Measurements from ENCODE around the gene PARG.
"Not testable (repeated sequence)": the region's sequence is repeated elsewhere in the genome, so short reads cannot be mapped to it uniquely, and the experiment has no call there.

The PARG gene

DNA sequence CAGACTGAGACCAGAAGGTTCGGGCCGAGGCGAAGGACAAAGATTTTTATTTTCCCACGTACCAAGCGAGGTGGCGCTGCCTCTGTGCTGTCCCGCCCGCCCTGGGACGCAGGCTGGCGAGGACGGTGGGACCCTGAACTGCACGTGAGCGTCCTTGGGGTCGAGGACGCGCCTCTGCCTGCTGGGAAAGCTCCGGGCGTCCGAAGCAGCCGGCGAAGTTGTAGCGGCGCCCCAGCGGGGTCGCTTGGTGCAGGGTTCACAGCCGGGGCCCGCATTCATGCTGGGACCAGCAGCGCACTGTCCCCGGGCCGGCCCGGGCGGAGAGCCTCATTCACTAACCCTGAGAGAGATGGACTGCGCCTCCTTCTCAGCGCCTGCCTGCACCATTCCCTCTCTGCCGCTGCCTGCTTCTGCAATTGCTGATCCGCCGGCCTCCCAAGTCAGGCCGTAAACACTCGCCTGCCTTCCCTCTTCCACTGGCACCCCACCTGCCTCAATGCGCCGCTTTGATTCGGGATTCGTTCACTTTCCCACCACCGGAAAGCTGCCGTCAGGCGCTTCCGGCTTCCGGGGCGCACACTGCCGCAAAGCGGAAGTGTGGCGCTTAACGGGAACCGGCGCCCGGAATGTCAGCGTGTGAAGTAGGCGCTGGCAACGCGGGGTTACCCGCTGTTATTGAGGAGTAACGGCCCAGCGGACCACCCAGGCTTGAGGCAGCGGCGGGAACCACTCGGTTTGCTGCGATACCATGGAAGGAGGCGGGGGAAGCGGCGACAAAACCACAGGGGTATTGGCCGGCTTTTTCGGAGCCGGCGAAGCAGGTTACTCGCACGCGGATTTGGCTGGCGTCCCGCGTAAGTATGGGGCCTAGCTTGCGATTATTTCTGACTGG lies at the start of gene PARG, which contains the start of gene TIMM23B:
Gene PARG (minus strand): TSS at position 581 of the 892 bp plus-strand sequence. CDS start 302 bp downstream, at position 279.
Gene TIMM23B (plus strand): TSS at position 607 of the 892 bp plus-strand sequence. CDS start 142 bp downstream, at position 749.
- DNase-seq (ENCODE audit: low read depth in 2 of 3, low spot score in 2 of 3), result peak; percentile 43 to 70 (median 44)

DNA sequence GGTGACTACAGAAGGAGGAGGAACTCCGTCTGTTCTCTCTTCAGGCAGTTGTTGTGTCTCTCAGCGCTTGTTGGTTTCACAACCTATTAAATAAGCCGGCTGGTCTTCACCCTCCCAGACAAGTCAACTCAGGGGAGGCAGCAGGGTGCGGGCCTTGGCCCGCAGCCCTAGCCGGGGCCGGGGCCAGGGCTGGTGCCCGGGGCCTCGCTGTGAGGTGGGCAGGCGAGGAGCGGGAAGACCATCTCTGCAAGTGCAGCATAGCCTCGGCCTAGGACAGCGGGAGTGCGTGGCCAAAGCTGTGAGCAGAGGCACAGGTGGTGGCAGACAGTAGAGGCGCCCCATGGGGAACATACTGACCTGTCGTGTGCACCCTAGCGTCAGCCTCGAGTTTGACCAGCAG lies 46.5 kb upstream of the PARG start, which contains the start of gene AGAP6:
Gene AGAP6 (plus strand): TSS at position 31 of the 400 bp plus-strand sequence. CDS start 310 bp downstream, at position 341.
- DNase-seq (ENCODE audit: low read depth in 2 of 3, low spot score in 2 of 3), result not testable (repeated sequence)

DNA sequence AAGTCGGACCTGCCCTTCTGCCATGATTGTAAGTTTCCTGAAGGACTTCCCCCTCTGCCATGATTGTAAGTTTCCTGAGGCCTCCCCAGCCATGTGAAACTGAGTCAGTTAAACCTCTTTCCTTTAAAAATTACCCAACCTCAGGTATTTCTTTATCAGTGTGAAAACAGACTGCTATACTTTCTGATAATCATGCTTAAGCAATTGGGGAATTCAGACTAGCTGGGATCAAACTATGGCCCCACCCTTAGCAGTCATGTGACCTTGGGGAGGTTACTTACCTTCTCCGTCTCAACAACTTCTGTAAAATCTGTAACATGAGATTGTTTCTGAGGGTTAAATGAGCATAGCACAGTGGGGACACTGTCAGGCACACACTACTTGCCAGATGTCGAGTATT lies 45.4 kb upstream of the PARG start:
- DNase-seq (ENCODE audit: low read depth in 2 of 3, low spot score in 2 of 3), result not testable (repeated sequence)

DNA sequence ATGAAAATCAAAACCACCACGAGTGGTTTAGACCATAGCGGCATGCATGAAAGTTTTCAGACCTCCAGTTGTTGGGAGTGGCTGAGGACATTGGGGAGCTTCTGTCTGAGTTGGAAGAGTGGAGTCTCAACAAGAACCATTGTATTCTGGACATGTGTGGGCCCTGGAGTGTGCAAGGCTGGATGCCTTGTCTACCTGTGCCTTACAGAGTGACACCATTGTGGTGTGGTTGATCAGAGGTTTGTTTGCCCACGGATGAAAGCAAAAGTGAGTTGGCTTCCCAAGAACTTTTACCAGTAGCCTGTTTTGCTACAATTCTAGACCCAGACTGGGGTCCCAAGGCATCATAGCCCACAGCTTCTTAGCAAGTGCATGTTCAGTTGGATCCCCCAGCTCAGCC lies 35.9 kb upstream of the PARG start:
- not testable (repeated sequence) for DNase-seq (ENCODE audit: low read depth in 2 of 3, low spot score in 2 of 3)

DNA sequence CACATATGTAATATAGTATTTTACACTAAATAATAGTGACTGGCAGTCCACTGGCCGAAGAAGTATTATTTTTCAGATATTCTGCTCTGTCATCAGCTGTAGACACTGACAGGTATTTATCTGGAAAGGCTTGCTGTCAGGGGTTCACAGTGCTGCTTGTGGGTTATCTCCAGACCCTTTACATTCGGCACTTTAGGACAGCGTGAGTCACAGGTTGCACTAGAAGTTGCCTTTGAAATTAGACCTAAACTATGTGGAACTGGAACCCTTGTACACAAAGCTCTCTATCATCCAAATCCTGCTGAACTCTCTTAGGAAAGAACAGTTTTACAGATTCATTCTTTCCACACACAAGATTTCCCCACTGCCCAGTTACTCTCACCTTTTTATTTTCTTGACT lies 30.3 kb upstream of the PARG start:
- DNase-seq (ENCODE audit: low read depth in 2 of 3, low spot score in 2 of 3), result not testable (repeated sequence)

DNA sequence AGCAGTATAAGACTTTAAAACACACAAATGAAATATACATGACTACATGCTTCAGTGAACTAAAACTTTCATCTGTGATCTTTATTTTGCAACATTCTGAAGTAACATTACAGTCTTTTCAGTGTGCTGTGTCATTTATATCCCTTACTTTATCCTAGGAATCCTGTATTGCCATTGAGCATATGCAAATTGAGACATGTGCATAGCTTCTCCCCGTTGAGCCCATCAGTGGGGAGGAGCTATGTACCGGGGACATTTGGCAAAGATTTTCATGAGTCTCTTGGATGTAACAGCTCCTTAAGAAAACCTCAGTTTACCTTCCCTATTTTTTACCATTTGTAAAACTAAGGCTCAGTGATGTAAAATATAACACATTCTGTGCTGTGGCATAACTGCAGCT lies 29.6 kb upstream of the PARG start:
- DNase-seq (ENCODE audit: low read depth in 2 of 3, low spot score in 2 of 3), result not testable (repeated sequence)

DNA sequence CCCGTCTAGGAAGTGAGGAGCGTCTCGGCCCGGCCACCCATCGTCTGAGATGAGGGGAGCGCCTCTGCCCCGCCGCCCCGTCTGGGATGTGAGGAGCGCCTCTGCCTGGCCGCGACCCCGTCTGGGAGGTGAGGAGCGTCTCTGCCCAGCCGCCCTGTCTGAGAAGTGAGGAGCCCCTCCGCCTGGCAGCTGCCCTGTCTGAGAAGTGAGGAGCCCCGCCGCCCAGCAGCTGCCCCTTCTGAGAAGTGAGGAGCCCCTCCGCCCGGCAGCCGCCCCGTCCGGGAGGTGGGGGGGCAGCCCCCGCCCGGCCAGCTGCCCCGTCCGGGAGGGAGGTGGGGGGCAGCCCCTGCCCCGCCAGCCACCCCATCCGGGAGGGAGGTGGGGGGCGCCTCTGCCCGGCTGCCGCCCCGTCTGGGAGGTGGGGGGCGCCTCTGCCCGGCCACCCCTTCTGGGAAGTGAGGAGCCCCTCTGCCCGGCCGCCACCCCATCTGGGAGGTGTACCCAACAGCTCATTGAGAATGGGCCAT lies 28.6 kb upstream of the PARG start:
- DNase-seq (ENCODE audit: low read depth in 2 of 3, low spot score in 2 of 3), result not testable (repeated sequence)

DNA sequence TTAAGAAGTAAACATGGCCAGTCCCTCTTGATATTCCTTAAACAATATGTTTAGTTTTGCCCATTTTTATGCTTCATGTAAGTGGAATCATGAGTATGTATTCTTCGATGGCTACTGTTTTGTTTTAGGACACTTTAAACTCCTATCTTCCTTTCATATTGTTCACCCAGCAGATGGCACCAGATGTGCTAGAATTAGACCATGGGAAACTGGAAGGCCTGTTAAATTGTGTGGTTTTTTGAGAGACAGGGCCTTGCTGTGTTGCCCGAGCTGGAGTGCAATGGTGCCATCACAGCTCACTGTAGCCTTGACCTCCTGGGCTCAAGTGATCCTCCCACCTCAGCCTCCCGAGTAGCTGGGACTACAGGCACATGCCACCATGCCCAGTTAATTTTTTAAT lies 11.3 kb upstream of the PARG start:
- not testable (repeated sequence) for DNase-seq (ENCODE audit: low read depth in 2 of 3, low spot score in 2 of 3)

DNA sequence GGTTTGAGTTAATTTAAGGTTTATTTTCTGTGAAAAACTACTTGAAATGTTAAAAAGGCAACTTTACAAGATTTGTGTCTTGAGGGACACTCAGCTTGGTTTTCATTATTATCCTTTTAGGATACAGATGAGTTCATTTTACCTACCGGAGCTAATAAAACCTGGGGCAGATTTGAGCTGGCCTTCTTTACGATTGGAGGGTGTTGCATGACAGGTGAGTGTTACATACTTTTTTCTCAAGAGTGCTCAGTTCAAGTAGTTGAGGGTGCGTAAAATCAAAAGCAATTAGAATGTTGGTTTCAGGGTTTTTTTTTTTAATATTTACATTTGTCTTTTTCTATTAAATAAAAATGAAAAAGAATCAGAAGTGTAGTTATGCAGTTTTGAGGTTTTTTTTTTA lies 10.2 kb upstream of the PARG start:
- not testable (repeated sequence) for DNase-seq (ENCODE audit: low read depth in 2 of 3, low spot score in 2 of 3)

DNA sequence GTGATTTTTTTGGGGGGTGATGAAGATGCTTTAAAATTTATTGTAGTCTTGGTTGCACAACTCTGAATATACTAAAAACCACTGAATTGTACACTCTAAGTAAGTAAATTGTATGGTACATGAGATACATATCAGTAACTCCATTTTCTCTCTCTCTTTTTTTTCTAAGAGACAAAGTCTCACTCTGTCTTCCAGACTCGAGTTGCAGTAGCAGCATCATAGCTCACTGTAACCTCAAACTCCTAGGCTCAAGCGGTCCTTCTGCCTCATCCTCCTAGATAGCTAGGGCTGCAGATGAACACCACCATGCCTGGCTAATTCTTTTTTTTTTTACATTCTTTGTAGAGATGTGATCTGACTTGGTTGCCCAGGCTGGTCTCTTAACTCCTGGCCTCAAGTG lies 6.9 kb upstream of the PARG start:
- not testable (repeated sequence) for DNase-seq (ENCODE audit: low read depth in 2 of 3, low spot score in 2 of 3)

DNA sequence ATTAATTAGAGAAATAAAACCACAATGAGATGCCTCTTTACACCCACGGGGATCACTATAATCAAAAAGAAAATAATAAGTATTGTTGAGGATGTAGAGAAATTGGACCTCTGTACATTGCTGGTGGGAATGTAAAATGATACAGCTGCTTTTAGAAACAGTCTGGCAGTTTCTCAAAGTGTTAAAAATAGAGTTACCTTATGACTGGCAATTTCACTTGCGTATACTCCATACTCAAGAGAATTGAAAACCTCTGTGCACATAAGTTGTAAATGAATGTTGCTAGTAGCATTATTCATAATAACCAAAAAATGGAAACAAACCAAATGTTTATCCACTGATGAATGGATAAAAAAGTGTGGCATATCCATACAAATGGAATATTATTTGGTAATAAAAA lies 6.3 kb upstream of the PARG start:
- DNase-seq (ENCODE audit: low read depth in 2 of 3, low spot score in 2 of 3), result not testable (repeated sequence)

DNA sequence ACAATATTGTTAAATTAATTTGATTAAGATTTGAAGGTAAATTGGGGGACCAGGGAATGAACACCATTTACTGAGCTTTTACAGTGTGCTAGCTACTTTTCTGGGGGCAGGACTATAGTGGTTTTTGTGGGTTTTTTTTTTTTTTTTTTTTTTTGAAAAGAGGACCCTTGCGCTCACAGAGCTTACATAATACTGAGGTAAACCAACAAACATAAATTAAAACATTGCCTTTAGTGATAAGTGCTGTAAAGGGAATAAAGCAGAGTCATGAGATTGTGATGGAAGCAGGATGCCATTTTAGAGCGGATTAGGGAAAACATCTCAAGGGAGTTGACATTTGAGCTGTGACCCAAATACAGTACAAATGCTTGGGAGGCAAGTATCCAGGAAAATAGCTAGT lies 1.8 kb upstream of the PARG start:
- not testable (repeated sequence) for DNase-seq (ENCODE audit: low read depth in 2 of 3, low spot score in 2 of 3)

DNA sequence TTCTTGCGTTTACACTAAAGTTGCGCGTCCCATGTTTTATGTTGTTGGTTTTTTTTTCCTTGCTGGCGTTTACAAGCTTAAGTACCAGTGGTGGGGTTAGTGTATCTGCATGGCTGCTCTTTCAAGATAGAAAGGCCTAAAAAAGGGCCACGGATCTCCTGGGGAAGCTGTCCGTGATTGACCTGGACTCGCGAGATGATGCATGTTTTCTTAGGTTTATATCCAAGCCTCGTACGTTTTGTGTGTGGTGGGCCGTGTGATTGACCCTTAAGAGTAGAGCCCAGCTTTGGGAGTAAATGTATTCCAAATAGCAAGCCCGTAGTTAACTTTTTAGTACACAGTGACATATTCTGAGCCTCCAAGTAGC lies 495 bp upstream of the PARG start:
- DNase-seq (ENCODE audit: low read depth in 2 of 3, low spot score in 2 of 3), result not testable (repeated sequence)

DNA sequence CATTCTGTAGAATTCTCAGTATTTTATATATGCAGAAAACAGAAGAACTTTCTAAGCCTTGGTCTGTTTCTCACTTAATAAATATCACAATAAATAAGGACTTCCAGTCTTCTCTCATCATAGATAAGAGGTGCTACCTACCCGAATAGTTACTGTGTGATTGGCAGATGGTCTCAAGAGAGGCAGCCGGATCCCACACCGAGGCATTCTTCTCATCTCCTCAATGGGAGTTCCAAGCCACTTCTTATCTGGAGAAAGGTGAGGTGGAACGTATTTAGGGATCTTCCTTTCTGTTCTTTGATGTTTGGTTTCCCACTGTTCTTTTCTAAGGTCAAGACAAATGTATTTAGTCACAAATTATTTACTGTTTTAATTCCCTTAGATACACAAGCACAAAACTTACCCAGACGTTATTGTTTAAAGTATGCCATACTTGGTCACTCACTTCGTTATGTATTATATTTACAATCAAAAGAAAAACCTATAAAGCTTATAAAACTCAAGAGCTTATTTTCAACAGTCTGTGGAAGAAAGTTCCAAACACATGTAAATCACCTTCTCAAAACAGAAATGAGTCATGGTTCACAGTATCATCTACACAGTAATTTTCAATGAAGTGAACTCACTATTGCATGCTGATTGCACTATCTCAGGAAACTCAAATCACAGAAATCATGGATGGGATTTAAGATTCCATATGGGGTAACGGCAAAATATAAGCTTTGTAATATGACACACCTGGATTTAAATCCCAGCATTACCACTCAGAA lies 9.7 kb downstream of the PARG start:
- not testable (repeated sequence) for DNase-seq (ENCODE audit: low read depth in 2 of 3, low spot score in 2 of 3)

DNA sequence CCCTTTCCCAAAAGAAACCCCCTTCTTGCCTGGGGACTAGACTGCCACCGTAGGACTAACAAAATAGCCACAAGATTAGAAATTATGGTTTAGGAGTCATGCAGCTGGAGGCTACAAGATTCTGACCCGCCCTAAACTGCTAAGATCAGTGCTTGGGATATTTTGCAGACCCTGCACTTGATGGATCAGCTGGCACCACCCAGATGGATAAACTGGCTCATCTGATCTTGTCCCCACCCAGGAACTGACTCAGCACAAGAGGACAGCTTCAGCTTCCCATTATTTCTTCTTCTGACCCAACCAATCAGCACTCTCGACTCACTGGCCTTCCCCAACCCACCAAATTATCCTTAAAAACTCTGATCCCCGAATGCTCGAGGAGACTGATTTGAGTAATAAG lies 10.6 kb downstream of the PARG start:
- not testable (repeated sequence) for DNase-seq (ENCODE audit: low read depth in 2 of 3, low spot score in 2 of 3)

DNA sequence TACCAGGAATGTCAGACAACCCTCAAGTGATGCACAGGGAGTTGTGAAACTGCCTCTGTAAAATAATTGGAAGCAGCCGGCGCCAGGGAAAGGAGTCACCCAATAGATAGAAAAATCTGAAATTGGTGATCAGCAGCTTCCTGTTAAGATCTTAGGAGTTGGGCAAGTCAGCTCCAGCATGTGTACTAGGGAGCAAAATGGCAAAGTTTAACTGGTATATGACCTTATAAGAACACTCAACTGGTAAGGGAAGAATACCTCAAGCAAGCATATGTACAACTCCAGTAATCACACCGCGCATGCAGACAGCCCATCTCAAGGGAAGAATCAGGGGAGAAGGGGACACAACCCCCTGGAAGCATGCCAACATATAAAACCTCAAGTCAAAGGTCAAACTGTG lies 18.3 kb downstream of the PARG start:
- DNase-seq (ENCODE audit: low read depth in 2 of 3, low spot score in 2 of 3), result not testable (repeated sequence)

DNA sequence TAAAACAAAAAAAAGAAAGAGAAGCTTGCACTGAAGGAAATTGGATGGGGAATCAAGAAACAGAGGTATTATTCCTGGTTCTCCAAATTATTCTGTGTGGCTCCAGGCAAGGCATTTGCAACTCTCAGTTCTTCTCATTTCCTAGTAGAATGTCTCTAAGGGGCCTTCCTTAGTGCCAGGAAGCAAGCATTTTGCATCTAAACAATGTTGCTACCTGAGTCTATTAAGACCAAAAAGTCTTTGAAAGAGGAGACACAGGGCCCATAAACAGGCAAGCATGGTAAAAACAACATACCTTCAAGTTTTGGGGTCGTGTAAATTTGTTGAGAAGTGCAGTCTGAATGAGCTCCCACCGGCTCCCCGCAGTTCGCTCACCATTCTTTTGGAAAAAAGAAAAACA lies 19.8 kb downstream of the PARG start:
- DNase-seq (ENCODE audit: low read depth in 2 of 3, low spot score in 2 of 3), result not testable (repeated sequence)

DNA sequence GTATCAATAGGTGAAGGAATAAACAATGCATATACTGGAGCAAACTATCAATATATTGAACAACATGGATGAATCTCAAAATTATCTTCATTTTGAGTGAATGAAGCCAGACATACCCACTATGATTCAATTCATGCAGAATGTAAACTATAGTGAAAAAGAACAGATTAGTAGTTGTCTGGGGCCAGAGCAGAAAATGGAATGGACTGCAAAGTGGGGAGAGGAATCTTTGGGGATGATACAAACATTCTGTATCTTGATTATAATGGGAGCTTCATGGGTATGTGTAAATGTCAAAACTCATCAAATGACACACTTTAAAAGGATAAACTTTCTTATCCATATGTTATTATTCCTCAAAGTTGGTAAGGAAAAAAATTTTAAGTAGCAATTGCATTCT lies 23.9 kb downstream of the PARG start:
- not testable (repeated sequence) for DNase-seq (ENCODE audit: low read depth in 2 of 3, low spot score in 2 of 3)

DNA sequence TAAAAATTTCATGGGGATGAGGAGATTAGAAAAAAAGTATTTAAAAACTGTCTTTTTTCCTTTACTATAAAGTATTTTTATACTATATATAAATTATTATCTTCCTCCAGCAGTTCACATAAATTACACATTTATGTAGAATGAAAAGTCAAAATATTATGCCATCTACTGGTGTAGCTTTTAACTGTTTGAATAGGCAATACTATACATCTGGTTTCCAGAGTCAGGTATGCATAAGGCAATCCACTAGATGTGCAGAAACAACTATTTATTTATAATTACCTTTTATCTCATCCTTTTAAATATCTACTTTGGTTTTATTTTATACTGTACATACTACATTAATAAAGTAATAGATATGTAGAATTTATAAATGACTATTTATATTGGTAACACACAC lies 25.4 kb downstream of the PARG start:
- not testable (repeated sequence) for DNase-seq (ENCODE audit: low read depth in 2 of 3, low spot score in 2 of 3)

DNA sequence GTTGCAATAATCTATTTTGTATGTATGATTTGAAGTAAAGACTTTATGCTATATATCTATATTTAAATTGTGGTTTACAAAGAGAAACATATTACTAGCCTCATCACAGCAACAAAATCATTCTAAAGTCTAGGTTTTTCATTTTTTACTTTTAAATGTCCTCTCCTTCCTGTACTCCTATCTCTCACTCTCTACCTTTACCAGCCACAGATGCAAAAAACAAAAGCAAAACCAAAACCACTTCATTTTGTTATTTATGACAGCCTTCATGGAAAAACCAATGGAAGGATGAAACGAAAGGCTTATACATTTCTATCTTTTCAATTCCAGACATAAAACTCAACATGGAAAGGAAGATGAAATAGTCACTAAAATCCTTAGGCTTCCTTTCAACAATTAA lies 31.5 kb downstream of the PARG start:
- DNase-seq (ENCODE audit: low read depth in 2 of 3, low spot score in 2 of 3), result not testable (repeated sequence)

DNA sequence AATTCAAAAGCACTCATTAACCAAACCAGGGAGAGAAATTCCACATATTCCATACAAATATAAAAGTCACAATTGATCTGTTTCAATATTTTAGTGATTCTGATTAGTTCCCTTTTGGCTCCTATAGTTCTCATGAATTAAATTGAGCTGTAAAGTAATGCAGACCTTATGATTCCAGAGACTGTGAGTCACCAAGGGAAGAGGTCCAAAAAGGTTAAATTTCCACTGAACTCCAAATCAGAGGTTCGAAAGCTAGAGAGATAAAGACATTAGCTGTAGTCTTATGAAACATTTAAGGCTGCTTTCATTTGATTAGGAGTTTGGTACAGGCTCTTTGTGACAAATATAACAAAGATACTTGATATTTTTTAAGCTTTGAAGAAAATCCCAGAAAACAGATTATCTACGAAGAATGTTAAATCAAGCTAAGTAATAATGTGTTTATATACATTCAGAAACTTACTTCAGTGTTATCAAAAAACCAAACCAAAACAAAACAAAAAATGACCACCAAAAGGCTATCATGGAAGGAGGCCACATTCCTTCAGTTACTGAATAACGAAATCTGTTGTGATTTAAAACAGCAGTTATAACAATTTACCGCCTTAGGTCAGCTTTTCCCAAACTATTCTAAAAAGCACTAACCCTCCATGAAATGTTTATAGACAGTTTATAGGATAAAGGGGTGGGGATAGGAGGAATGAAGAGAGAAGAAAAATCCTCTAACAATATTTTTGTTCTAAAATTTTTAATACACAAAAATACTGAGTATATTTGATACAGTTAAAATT lies 33.3 kb downstream of the PARG start:
- not testable (repeated sequence) for DNase-seq (ENCODE audit: low read depth in 2 of 3, low spot score in 2 of 3)
